H1 (cell line): ENCODE data around the gene PSMC3. TPM values are rescaled to one million over a fixed set of nuclear protein-coding genes. Genes with fewer than 3 reads are reported as not detected.

Source experiments
- CTCF ChIA-PET: fragments of 300-600 bp; sonication (Branson Sonifier 250); formaldehyde crosslinking; loops from one replicate; lab custom pipeline; 2021; ENCODE audit not compliant: partially characterized antibody; lab: Charles Lee
- POLR2A ChIA-PET: fragments of 300-600 bp; sonication (Branson Sonifier 250); formaldehyde crosslinking; loops from one replicate; lab custom pipeline; 2021; ENCODE audit warnings: inconsistent platforms; ENCODE audit not compliant: partially characterized antibody; lab: Charles Lee
- DNase-seq, 2 experiments: peaks; one replicate each; pipeline versions ENCODE4 v3.0.0 to v3.0.0-alpha.2; 2010 to 2022; ENCODE audit warnings: low spot score in 2 of 2, low read depth in 1 of 2, mixed read lengths in 1 of 2
- FAIRE-seq: peaks from 2 replicates; lab custom pipeline; 2011; peaks lifted over from hg19 to GRCh38; lab: Jason Lieb, UNC
- H2AFZ ChIP-seq: 2 replicates; pipeline ENCODE4 v1.8.1; 2012; ENCODE audit warnings: low read length, inconsistent platforms
- H2AK5ac ChIP-seq: 2 replicates; pipeline ENCODE4 v1.6.1; 2013; ENCODE audit warnings: low read depth, low read length
- H2BK120ac ChIP-seq: replicated peaks from 2 replicates; pipeline ENCODE3; 2013; ENCODE audit warnings: low read depth, low read length, inconsistent platforms
- H2BK12ac ChIP-seq: 2 replicates; pipeline ENCODE4 v1.6.1; 2013; ENCODE audit warnings: low read depth, low read length
- H2BK15ac ChIP-seq: 2 replicates; pipeline ENCODE4 v1.6.1; 2013; ENCODE audit warnings: low read length
- H2BK20ac ChIP-seq: 2 replicates; pipeline ENCODE4 v1.6.1; 2013; ENCODE audit warnings: low read length
- H2BK5ac ChIP-seq: 2 replicates; pipeline ENCODE4 v1.6.1; 2013; ENCODE audit warnings: low read depth, low read length
- H3K14ac ChIP-seq: 2 replicates; pipeline ENCODE4 v1.6.1; 2013; ENCODE audit warnings: inconsistent platforms; ENCODE audit not compliant: insufficient read length
- H3K18ac ChIP-seq: 2 replicates; pipeline ENCODE4 v1.6.1; 2013; ENCODE audit warnings: low read length; ENCODE audit errors: extremely low read depth
- H3K23ac ChIP-seq: 2 replicates; pipeline ENCODE4 v1.6.1; 2013; ENCODE audit warnings: inconsistent platforms; ENCODE audit not compliant: insufficient read length
- H3K23me2 ChIP-seq: 2 replicates; pipeline ENCODE4 v1.6.1; 2013; ENCODE audit warnings: low read depth, low read length
- H3K27ac ChIP-seq: 2 replicates; pipeline ENCODE4 v1.6.1; 2011; ENCODE audit warnings: low read depth, low read length, inconsistent platforms
- H3K27me3 ChIP-seq, 4 experiments: replicated peaks in 1 of 4; 1 replicate in 1 of 4; 2 replicates in 3 of 4; pipeline versions ENCODE4 v1.6.1 to v1.8.1; 2011 to 2013; ENCODE audit warnings: low read length in 3 of 4, mild to moderate bottlenecking in 3 of 4, inconsistent platforms in 2 of 4, mixed read lengths in 2 of 4, moderate library complexity in 1 of 4; ENCODE audit not compliant: control insufficient read depth in 3 of 4, insufficient read depth in 3 of 4; ENCODE audit errors: extremely low read depth in 1 of 4
- H3K36me3 ChIP-seq, 4 experiments: 2 replicates each; pipeline versions ENCODE4 v1.6.1 to v1.8.1; 2011 to 2013; ENCODE audit warnings: mild to moderate bottlenecking in 4 of 4, low read length in 3 of 4, moderate library complexity in 2 of 4, control low read depth in 1 of 4, inconsistent platforms in 1 of 4; ENCODE audit not compliant: insufficient read depth in 4 of 4, control insufficient read depth in 2 of 4
- H3K4ac ChIP-seq: replicated peaks from 2 replicates; pipeline ENCODE3; 2013; ENCODE audit warnings: low read length, low read depth, mixed read lengths, inconsistent platforms; ENCODE audit not compliant: insufficient read length
- H3K4me1 ChIP-seq, 4 experiments: replicated peaks in 1 of 4; 1 replicate in 1 of 4; 2 replicates in 3 of 4; pipeline versions ENCODE4 v1.6.1 to v1.8.1; 2011 to 2013; ENCODE audit warnings: low read length in 3 of 4, inconsistent platforms in 2 of 4, mixed read lengths in 1 of 4; ENCODE audit not compliant: insufficient read depth in 4 of 4, control insufficient read depth in 3 of 4
- H3K4me2 ChIP-seq, 2 experiments: 2 replicates each; pipeline versions ENCODE4 v1.6.1 to v1.8.1; 2011 to 2013; ENCODE audit warnings: low read depth in 2 of 2, low read length in 2 of 2, control low read depth in 1 of 2, inconsistent platforms in 1 of 2, mild to moderate bottlenecking in 1 of 2; ENCODE audit not compliant: insufficient read depth in 1 of 2
- H3K4me3 ChIP-seq, 4 experiments: fragments of 200-600, 300-600 bp in 1 of 4; sonication (generic), shearing (Covaris generic), sonication (Bioruptor Twin) in 1 of 4; 2 replicates each; pipeline versions ENCODE4 v1.5.1 to v1.8.1; 2011 to 2016; ENCODE audit warnings: low read length in 4 of 4, low read depth in 3 of 4, control low read depth in 2 of 4, inconsistent platforms in 2 of 4, mild to moderate bottlenecking in 2 of 4, mixed read lengths in 1 of 4, moderate library complexity in 1 of 4; ENCODE audit not compliant: insufficient read depth in 2 of 4; ENCODE audit errors: extremely low read depth in 1 of 4
- H3K56ac ChIP-seq: replicated peaks from 2 replicates; pipeline ENCODE3; 2013; ENCODE audit warnings: low read depth, mild to moderate bottlenecking, mixed read lengths, low read length, inconsistent platforms; ENCODE audit not compliant: insufficient read length
- H3K79me1 ChIP-seq: 2 replicates; pipeline ENCODE4 v1.6.1; 2013; ENCODE audit warnings: low read depth, low read length, control low read depth
- H3K79me2 ChIP-seq, 2 experiments: 2 replicates each; pipeline versions ENCODE4 v1.6.1 to v1.8.1; 2012 to 2013; ENCODE audit warnings: low read length in 2 of 2, mild to moderate bottlenecking in 2 of 2, inconsistent platforms in 1 of 2; ENCODE audit not compliant: insufficient read depth in 2 of 2, control insufficient read depth in 1 of 2
- H3K9ac ChIP-seq, 4 experiments: replicated peaks in 1 of 4; 1 replicate in 1 of 4; 2 replicates in 3 of 4; pipeline versions ENCODE4 v1.6.1 to v1.8.1; 2011 to 2013; ENCODE audit warnings: low read depth in 3 of 4, low read length in 3 of 4, control low read depth in 2 of 4, mild to moderate bottlenecking in 2 of 4, moderate library complexity in 2 of 4, inconsistent platforms in 1 of 4; ENCODE audit errors: extremely low read depth in 1 of 4
- H3K9me3 ChIP-seq, 2 experiments: 2 replicates each; pipeline versions ENCODE4 v1.6.1 to v1.8.1; 2012 to 2013; ENCODE audit warnings: mild to moderate bottlenecking in 2 of 2, moderate library complexity in 2 of 2, control low read depth in 1 of 2, inconsistent platforms in 1 of 2, low read depth in 1 of 2, low read length in 1 of 2, mixed read lengths in 1 of 2; ENCODE audit not compliant: insufficient read depth in 2 of 2
- H4K20me1 ChIP-seq, 2 experiments: replicated peaks in 1 of 2; 2 replicates each; pipeline versions ENCODE3 to v1.8.1; 2011 to 2013; ENCODE audit warnings: inconsistent platforms in 2 of 2, low read length in 2 of 2, mild to moderate bottlenecking in 1 of 2; ENCODE audit not compliant: insufficient read depth in 2 of 2, control insufficient read depth in 1 of 2
- H4K5ac ChIP-seq: 2 replicates; pipeline ENCODE4 v1.6.1; 2013; ENCODE audit warnings: low read length, low read depth, mixed read lengths, inconsistent platforms; ENCODE audit not compliant: insufficient read length
- H4K8ac ChIP-seq: 2 replicates; pipeline ENCODE4 v1.8.0; 2013; ENCODE audit warnings: mild to moderate bottlenecking, moderate library complexity, low read length, inconsistent platforms; ENCODE audit not compliant: insufficient read depth; ENCODE audit errors: extremely low read depth
- H4K91ac ChIP-seq: replicated peaks from 2 replicates; pipeline ENCODE3; 2013; ENCODE audit warnings: low read length, mixed read lengths, inconsistent platforms; ENCODE audit not compliant: insufficient read length
- CBX8 ChIP-seq: fragments of 300-800, 300-1000 bp; sonication (generic); IDR thresholded peaks from 2 replicates; pipeline ENCODE4 v1.7.1; 2016; ENCODE audit warnings: low read depth, low read length, borderline replicate concordance
- RNF2 ChIP-seq: fragments of 200-900, 300-1000 bp; sonication (generic); IDR thresholded peaks from 2 replicates; pipeline ENCODE4 v1.7.1; 2016; ENCODE audit warnings: borderline replicate concordance, low read depth, mild to moderate bottlenecking, antibody characterized with exemption, low read length; ENCODE audit not compliant: poor library complexity, severe bottlenecking; ENCODE audit errors: missing control alignments
- YY1 ChIP-seq: IDR thresholded peaks from 2 replicates; pipeline ENCODE4 v1.6.1; 2011; ENCODE audit warnings: low read depth, mild to moderate bottlenecking, low read length
- WGBS, 2 experiments: shearing (Covaris generic) in 1 of 2; methylation state at CpG; one replicate each; pipeline versions ENCODE4 v1.1.6 to v1.1.7; 2013 to 2015; ENCODE audit warnings: low lambda C conversion rate in 2 of 2, mixed read lengths in 2 of 2, inconsistent platforms in 1 of 2, low coverage in 1 of 2, missing lambda C conversion rate in 1 of 2; ENCODE audit not compliant: insufficient replicate concordance in 2 of 2, insufficient coverage in 1 of 2, insufficient read length in 1 of 2; ENCODE audit errors: extremely low coverage in 1 of 2, missing lambda C conversion rate in 1 of 2; 5-methylcytosine and 5-hydroxymethylcytosine counted together
- polyA plus RNA-seq, 7 experiments: library from polyadenylated mRNA; depleted of rRNA in 3 of 7; stranded (reverse) in 5 of 7; unstranded in 2 of 7; fragments of >200 nt in 5 of 7; fragments of 200-250 nt in 2 of 7; gene quantifications; 1 replicate in 5 of 7; 2 replicates in 1 of 7; 4 replicates in 1 of 7; pipeline versions ENCODE4 v1.2.1 to v1.2.3, GENCODE V29; 2011 to 2013; ENCODE audit warnings: missing spikeins in 2 of 7, mixed read lengths in 2 of 7
- total RNA-seq: library from RNA; stranded (reverse); fragmentation: NEBNext Ultra II Directional; extraction: Animal tissue kit (Norgen Biotek cat#: 25700); gene quantifications from 2 replicates; pipeline ENCODE4 v1.2.1, GENCODE V29; 2021
- TF ChIP-seq, protein P1 (sequence below): IDR thresholded peaks from 2 replicates; pipeline ENCODE4 v1.6.1; 2012; ENCODE audit warnings: inconsistent platforms

PSMC3 gene
- total and polyA plus RNA-seq, 2 of the 8 experiments (the other 6 are each of a cell fraction or from before 2014, with no cell fraction given): 105 to 160 TPM

DNA sequence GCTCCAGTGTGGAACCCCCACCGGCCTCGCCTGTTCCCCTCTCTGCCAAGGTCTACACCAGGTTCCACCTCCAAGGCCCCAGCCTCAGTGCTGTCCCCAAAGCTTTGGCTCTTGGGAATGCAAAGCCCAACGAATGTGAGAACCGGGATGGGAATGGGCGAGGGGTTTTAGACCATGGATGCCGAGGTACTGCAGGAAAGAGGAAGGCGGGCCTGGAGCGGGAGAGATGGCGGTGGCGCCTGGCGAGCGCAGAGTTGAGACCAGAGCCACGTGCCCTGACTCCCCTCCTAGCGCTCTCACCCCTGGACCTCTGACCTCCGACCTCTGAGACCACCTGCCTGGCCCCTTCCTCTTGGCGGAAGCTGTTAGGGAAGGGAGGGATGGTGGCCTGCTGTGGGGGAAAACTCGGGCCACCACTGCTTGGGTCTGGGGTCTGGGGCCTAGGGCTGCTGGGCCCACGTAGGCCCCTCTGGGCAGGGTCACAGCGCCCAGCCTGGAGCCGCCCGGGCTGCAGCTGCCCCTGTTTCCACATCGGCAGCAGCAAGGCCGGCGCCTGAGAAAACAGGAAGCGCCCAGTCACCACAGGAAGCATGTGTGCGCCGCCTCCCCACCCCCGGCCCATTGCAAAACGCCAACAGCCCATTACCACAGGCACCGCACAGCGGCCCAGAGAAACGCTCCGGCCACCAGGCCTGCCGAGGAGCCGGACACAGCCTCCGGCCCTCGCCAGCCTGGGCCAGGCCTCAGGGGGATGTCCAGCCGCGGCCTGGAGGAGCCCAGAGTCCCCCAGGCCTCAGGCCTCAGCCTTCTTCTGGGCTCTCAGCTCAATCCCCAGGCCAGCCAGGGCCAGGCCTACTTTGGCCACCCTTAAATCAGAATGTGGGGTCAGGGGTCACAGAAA, 31.7 kb downstream of the PSMC3 start:
- H3K23ac ChIP-seq: no peak overlapping the region
- no peak overlapping the region for H4K5ac ChIP-seq
- H3K56ac ChIP-seq: no peak overlapping the region
- H2BK15ac ChIP-seq: no peak overlapping the region
- no peak overlapping the region for H2AK5ac ChIP-seq
- no peaks in the 10 kb centered on the region for H3K27me3 ChIP-seq
- POLR2A ChIA-PET: interaction anchor here (1.1 to 1.6 kb wide), 3 partner anchors 12 to 18 kb away, joined by 3 to 5 read pairs (median 4); partner anchors contain the start of gene SLC39A13
- no peaks in the 10 kb centered on the region for H3K9me3 ChIP-seq
- FAIRE-seq: no peak
- no peak overlapping the region for H2BK20ac ChIP-seq
- no peaks in the 10 kb centered on the region for H3K79me2 ChIP-seq
- H3K18ac ChIP-seq: peak overlapping the region; percentile 60; the same call in 1 of the 2 replicates
- H4K91ac ChIP-seq: no peak overlapping the region
- CTCF ChIA-PET: interaction anchor here (0.7 to 10.7 kb wide), 6 partner anchors 13 to 60 kb away, joined by 3 to 78 read pairs (median 6); no protein-coding TSS in a partner anchor
- H2AFZ ChIP-seq: 0 out of 2 replicates have a peak overlapping the region, but pooled peaks have one; percentile 29
- WGBS, 2 experiments: 85% methylated on average over 32 of the region's 39 CpGs; no CpG with 5 or more reads in 1 of the 2 experiments
- no peaks in the 10 kb centered on the region for H3K36me3 ChIP-seq
- no peak overlapping the region for H3K4me2 ChIP-seq
- H4K20me1 ChIP-seq: no peaks in the 10 kb centered on the region
- peak overlapping the region; percentile 7; the same call in 1 of the 2 replicates for H2BK5ac ChIP-seq
- no peak overlapping the region for H3K27ac ChIP-seq
- no peak overlapping the region for H3K14ac ChIP-seq
- H3K4me1 ChIP-seq: peaks cover 0 to 7% (median 3%) of the 10 kb centered on the region in 4 experiments; a peak in 4 of 7 replicates
- no peak overlapping the region for H3K4me3 ChIP-seq
- no peak for DNase-seq
- H2BK12ac ChIP-seq: peak overlapping the region; percentile 75; the same call in 1 of the 2 replicates
- no peak overlapping the region; a peak in 1 of 7 replicates for H3K9ac ChIP-seq
- H3K4ac ChIP-seq: no peak overlapping the region
- H3K79me1 ChIP-seq: no peaks in the 10 kb centered on the region
- peak overlapping the region; percentile 88 for H4K8ac ChIP-seq
- TF ChIP-seq RNF2 (no peak), CBX8 (no peak), YY1 (no peak)
- TF ChIP-seq, protein P1, sequence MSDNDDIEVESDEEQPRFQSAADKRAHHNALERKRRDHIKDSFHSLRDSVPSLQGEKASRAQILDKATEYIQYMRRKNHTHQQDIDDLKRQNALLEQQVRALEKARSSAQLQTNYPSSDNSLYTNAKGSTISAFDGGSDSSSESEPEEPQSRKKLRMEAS: no peak
- TF ChIP-seq, all 59 proteins: peak for 0
- H2BK120ac ChIP-seq: no peak overlapping the region
- H3K23me2 ChIP-seq: no peaks in the 10 kb centered on the region
